NCI-H1092 treated with DMSO at 0.1 percent for 48 hours (cell line): ENCODE measurements around the gene OR56A1.

Experiments used
- DNase-seq: peaks from one replicate; lab custom pipeline; 2025; lab: John Stamatoyannopoulos, UW

OR56A1 gene

DNA sequence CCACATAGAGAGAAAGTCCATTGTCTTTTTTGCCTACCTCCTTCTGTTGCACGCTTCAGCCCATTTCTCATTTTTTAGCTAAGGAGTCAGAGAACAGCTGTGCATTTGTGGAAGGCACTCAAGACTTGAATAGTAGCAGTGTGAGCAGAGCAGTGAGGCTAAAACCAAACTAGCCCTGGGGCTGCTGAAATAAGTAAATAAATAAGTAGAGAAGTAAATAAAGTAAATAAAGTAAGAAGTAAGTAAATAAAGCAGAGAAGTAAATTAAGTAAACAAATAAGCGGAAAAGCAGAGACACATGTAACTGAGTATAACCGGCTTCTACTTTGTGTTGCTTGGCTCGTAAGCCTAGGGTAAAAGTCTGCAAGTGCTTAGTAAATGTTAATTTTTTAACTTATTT, 41.4 kb downstream of the OR56A1 start:
- DNase-seq, result no peak

DNA sequence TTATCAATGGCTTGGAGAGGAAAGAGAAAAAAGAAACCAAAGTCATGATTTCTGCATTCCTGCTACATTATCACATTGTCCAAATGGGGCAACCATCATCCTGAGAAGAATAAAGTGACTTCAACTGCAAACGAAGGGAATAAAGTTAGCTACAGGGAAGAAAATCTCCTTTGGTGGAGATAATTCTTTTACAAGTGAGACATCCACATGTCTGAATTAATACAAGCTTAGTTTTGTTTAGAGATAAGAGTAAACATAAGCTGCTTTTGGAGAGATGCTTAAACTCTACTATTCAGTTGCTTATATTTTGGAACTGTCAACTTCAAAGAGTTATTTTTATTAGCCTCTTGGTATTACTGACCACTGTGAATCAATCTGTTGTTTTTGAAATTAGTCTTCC, 43.7 kb downstream of the OR56A1 start, which contains the start of gene OR52L1:
OR52L1 (minus strand) TSS at position 101 of the 400 bp plus-strand sequence; CDS start at position 46, 55 bp downstream.
- no peak for DNase-seq

- no peak for DNase-seq
Observed at GRCh38 chr11:5983443-5983842, 47.1 kb downstream of the OR56A1 start.

DNA sequence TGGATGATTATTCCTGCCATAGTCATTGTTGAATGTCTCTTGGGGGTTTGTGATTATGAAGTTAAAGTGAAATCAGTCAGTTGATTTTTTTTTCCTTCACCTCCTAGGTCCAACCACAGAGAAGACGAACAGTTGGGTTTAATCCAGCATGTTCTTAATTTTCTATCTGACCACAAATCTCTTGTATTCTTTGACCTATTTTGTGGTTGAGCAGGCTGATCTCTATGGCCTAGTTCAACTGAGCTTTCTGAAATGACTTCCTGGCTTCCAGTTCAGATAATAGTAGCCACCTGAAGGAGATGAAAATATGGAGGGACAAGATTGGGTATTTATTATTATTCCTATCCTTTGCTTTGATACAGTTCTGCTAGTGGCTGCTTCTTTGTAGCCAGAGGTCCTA, 57.0 kb downstream of the OR56A1 start:
- no peak for DNase-seq
